B cell (primary cell): Measurements from ENCODE around the gene HBZ.

ENCODE experiments used
- EZH2 ChIP-seq: IDR thresholded peaks from 2 replicates; pipeline ENCODE4 v1.6.1; 2012; ENCODE audit warnings: borderline replicate concordance, low read depth, mild to moderate bottlenecking, moderate library complexity, low read length; ENCODE audit not compliant: insufficient read depth, poor library complexity, severe bottlenecking
- TF ChIP-seq, protein P1 (sequence below): fragments of 200-600 bp; IDR thresholded peaks from one replicate; pipeline ENCODE4 v1.8.0; 2022; ENCODE audit warnings: antibody characterized with exemption, mild to moderate bottlenecking

DNA sequence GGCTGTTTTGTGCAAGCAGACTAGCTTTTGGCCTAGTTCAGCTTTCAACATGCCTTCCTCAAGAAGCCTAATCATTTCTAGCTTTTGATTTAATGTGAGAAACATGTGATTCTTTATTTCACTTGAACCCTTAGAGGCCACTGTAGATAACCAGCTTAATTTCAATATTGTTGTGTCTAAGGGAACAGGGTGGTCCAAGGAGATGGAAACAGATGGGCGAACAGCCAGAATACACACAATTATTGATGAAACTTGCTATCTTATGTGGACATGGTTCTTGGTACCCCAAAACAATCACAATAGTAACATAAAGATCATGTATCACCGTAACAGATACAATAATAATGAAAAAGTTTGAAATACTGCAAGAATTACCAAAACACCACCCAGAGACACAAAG is 18.7 kb upstream of the HBZ start:
- TF ChIP-seq, protein P1, sequence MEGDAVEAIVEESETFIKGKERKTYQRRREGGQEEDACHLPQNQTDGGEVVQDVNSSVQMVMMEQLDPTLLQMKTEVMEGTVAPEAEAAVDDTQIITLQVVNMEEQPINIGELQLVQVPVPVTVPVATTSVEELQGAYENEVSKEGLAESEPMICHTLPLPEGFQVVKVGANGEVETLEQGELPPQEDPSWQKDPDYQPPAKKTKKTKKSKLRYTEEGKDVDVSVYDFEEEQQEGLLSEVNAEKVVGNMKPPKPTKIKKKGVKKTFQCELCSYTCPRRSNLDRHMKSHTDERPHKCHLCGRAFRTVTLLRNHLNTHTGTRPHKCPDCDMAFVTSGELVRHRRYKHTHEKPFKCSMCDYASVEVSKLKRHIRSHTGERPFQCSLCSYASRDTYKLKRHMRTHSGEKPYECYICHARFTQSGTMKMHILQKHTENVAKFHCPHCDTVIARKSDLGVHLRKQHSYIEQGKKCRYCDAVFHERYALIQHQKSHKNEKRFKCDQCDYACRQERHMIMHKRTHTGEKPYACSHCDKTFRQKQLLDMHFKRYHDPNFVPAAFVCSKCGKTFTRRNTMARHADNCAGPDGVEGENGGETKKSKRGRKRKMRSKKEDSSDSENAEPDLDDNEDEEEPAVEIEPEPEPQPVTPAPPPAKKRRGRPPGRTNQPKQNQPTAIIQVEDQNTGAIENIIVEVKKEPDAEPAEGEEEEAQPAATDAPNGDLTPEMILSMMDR, result no peak
- TF ChIP-seq EZH2, result no peak
